Right ventricle myocardium superior (tissue), 1 donor: ENCODE results near the gene POLR3F. TPM values are rescaled to one million over a fixed set of nuclear protein-coding genes. Genes with fewer than 3 reads are reported as not detected.

ENCODE experiments used
- microRNA-seq: library from miRNA; unstranded; fragments of <30 nt; microRNA quantifications from one replicate; pipeline ENCODE4 v1.2.0, GENCODE V29; 2020
- total RNA-seq: library from RNA; stranded (reverse); fragmentation: NEBNext Ultra II Directional; extraction: Animal tissue kit (Norgen Biotek cat#: 25700); gene quantifications from one replicate; pipeline ENCODE4 v1.2.1, GENCODE V29; 2021
- donor health status: DM: no; HTN: yes; CAD: no; lungs with severe emphysema.

The POLR3F gene
- total RNA-seq, 1 donor from 2014 or later: 5.2 TPM

Small RNA genes lying within 50 kb of the gene (microRNA-seq; reads per million reads assigned to microRNA genes)
- gene MIR3192: not detected

Other genes starting within 250 kb of the POLR3F start
- 5.3 TPM for gene ZNF133, start 178.9 kb upstream of the POLR3F start, total RNA-seq
- 0.48 TPM for gene DZANK1, start 360 bp upstream of the POLR3F start, total RNA-seq
- 4.5 TPM for gene RBBP9, start 29.8 kb downstream of the POLR3F start, total RNA-seq
- gene SEC23B, start 40.5 kb downstream of the POLR3F start, total RNA-seq: 8.6 TPM
- gene SMIM26, start 100.0 kb downstream of the POLR3F start, total RNA-seq: 108 TPM
- 12.4 TPM for gene DTD1, start 120.7 kb downstream of the POLR3F start, total RNA-seq